OCI-LY7 (cell line): ENCODE results near the gene KCNQ5.

Experiments used
- EZH2phosphoT487 ChIP-seq: fragments of 200-600 bp; sonication (generic); IDR thresholded peaks from 2 replicates; pipeline ENCODE4 v1.6.1; 2018; ENCODE audit warnings: low read depth, borderline replicate concordance, mild to moderate bottlenecking, mixed run types, antibody characterized with exemption, low read length, moderate library complexity, mixed read lengths
- TF ChIP-seq, protein P1 (sequence below): fragments of 200-600 bp; sonication (generic); conservative IDR thresholded peaks from 2 replicates; pipeline ENCODE4 v1.5.1; 2014; ENCODE audit warnings: mild to moderate bottlenecking, antibody characterized with exemption, low read length, moderate library complexity, mixed read lengths

DNA sequence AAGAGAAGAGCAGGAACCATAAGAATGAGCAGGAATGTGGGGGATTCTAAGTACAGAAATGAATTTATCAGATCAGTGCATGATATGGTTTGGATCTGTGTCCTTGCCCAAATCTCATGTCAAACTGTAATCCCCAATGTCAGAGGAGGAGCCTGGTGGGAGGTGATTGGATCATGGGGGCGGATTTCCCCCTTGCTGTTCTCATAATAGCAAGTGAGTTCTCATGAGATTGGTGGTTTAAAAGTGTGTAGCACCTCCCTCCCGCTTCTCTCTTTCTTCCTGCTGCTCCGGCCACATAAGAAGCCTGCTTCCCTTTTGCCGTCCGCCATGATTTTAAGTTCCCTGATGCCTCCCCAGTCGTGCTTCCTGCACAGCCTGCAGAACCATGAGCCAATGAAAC is 554.2 kb downstream of the KCNQ5 start:
- TF ChIP-seq EZH2phosphoT487: no peak
- TF ChIP-seq, protein P1, sequence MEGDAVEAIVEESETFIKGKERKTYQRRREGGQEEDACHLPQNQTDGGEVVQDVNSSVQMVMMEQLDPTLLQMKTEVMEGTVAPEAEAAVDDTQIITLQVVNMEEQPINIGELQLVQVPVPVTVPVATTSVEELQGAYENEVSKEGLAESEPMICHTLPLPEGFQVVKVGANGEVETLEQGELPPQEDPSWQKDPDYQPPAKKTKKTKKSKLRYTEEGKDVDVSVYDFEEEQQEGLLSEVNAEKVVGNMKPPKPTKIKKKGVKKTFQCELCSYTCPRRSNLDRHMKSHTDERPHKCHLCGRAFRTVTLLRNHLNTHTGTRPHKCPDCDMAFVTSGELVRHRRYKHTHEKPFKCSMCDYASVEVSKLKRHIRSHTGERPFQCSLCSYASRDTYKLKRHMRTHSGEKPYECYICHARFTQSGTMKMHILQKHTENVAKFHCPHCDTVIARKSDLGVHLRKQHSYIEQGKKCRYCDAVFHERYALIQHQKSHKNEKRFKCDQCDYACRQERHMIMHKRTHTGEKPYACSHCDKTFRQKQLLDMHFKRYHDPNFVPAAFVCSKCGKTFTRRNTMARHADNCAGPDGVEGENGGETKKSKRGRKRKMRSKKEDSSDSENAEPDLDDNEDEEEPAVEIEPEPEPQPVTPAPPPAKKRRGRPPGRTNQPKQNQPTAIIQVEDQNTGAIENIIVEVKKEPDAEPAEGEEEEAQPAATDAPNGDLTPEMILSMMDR: no peak
